Thoracic aorta endothelial cell (primary cell): Measurements from ENCODE around the gene OR4S1. TPM values are rescaled to one million over a fixed set of nuclear protein-coding genes. Genes with fewer than 3 reads are reported as not detected.

Experiments
- total RNA-seq: library from RNA; depleted of rRNA; stranded (reverse); fragments of >200 nt; gene quantifications from 2 replicates; pipeline ENCODE4 v1.2.3, GENCODE V29; 2012

OR4S1 gene, protein sequence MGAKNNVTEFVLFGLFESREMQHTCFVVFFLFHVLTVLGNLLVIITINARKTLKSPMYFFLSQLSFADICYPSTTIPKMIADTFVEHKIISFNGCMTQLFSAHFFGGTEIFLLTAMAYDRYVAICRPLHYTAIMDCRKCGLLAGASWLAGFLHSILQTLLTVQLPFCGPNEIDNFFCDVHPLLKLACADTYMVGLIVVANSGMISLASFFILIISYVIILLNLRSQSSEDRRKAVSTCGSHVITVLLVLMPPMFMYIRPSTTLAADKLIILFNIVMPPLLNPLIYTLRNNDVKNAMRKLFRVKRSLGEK
- total RNA-seq = not detected in 2 replicates

DNA sequence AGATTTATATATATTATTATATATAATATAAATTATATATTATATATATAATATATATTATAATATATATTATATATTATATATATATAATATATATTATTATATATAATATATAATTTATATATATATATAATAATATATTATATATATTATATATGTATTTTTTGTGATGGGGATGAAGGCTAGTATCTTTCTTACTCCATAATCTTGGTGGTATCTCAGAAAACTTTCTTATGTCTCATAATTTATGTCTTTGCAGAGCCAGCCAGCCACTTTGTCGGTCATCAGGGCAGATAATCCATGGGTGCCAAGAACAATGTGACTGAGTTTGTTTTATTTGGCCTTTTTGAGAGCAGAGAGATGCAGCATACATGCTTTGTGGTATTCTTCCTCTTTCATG lies at the start of gene OR4S1:
Gene OR4S1, plus strand, starts transcription at position 301 of the 400 bp plus-strand sequence. Its CDS starts 0 bp downstream, at position 301.

DNA sequence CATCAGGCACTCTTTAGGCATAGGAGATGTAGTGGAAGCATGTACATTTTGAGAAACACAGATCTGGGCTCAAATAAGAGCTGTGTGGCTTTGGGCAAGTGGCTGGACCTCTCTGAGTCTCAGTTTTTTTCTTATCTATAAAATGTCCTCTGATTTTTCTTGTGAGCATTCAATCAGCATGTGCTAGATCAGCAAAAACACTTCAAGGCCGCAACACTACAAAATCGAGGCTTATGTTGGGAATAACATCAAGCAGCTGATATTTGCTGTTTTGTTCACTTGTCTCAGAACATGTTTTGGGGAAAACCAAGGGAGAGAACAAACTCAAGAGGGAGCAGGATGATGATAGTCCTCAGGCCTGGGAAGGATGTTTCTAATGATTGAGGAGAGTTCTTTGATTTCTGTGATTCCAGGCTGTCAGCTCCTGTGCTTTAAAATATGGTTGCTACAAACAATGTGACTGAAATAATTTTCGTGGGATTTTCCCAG lies 42.6 kb upstream of the OR4S1 start, which contains the start of gene OR4X1:
Gene OR4X1, plus strand, starts transcription at position 439 of the 489 bp plus-strand sequence. Its CDS starts 0 bp downstream, at position 439.

DNA sequence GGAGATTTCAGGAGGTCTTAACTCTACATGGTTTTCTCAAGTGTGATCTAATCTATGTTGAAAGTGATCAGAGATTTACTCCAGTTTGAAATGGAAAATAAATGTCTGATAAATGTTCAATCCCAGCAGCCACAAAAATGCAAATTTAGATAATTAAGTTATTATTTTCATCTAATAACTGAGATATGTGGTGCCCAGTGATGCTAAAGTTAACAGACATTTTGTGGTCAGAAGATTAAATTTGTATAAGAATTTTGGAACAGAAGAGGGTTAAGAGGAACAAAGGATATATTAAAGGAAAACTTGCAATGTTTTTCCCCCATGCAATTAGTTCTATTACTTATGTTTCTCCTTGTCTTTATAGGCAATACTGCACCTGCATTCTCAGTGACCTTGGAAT lies 18.6 kb downstream of the OR4S1 start, which contains the start of gene OR4C3:
Gene OR4C3, plus strand, starts transcription at position 301 of the 400 bp plus-strand sequence. CDS start 102 bp downstream, outside the sequence.

Other genes starting within 250 kb of the OR4S1 start
- gene OR4B1, start 89.4 kb upstream of the OR4S1 start, total RNA-seq = not detected in 2 replicates
- gene OR4X2, start 61.1 kb upstream of the OR4S1 start, total RNA-seq = not detected in 2 replicates
- gene OR4X1, start 42.4 kb upstream of the OR4S1 start, total RNA-seq = not detected in 2 replicates
- gene OR4C3, start 18.7 kb downstream of the OR4S1 start, total RNA-seq = not detected in 2 replicates
- gene OR4C5, start 60.2 kb downstream of the OR4S1 start, total RNA-seq = not detected in 2 replicates
- gene OR4A47, start 182.6 kb downstream of the OR4S1 start, total RNA-seq = not detected in 2 replicates